Measurements from ENCODE around the gene CYFIP1. TPM values are rescaled to one million over a fixed set of nuclear protein-coding genes. Genes with fewer than 3 reads are reported as not detected.

The CYFIP1 gene
- total and polyA plus RNA-seq, 10 of the 15 experiments (the other 5 are each of a cell fraction or from before 2014, with no cell fraction given), result 3.5 to 46.2 (median 28.3) TPM

DNA sequence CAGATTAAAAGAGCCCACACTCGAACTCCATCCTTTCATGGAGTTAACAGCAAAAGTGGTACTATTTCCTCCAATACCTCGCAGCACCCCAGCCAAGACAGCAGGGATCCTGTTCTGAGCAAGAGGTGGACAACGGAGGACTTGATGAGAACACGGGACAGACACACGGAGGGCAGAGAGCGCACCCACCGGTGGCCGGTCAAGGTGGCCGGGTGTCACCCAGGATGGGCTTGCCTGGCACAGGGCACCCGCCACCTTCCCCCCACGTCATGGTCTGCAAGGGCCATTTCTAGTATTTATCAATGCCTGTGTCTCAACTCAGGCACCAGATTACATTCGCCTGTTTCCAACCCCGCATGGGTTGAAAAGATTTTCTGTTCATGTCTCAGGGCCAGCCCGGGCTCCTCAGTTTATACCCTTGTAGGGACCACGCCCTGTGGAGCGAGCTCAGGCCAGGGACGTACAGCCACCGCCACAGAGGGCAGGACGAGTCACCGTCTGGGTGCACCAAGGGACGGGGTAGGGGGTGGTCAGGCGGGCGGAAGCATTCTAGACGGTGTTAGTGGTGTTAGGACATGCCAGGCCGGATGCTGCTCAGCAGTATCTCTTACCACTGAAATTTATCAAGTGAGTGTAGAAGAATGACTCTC is 64.2 kb downstream of the CYFIP1 start:
- H4K20me1 ChIP-seq (ENCODE audit: control insufficient read depth, insufficient read depth), result no peaks in the 10 kb centered on the region
- H3K9me3 ChIP-seq (replicated peaks; ENCODE audit: control insufficient read depth, insufficient read depth, low read length), result no peaks in the 10 kb centered on the region
- TF ChIP-seq, protein P1, sequence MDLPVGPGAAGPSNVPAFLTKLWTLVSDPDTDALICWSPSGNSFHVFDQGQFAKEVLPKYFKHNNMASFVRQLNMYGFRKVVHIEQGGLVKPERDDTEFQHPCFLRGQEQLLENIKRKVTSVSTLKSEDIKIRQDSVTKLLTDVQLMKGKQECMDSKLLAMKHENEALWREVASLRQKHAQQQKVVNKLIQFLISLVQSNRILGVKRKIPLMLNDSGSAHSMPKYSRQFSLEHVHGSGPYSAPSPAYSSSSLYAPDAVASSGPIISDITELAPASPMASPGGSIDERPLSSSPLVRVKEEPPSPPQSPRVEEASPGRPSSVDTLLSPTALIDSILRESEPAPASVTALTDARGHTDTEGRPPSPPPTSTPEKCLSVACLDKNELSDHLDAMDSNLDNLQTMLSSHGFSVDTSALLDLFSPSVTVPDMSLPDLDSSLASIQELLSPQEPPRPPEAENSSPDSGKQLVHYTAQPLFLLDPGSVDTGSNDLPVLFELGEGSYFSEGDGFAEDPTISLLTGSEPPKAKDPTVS (IDR thresholded peaks at IDR 0.05; ENCODE audit: low read depth, low read length), result no peak
- no peak for TF ChIP-seq SMC3 (IDR thresholded peaks at IDR 0.05; ENCODE audit: borderline replicate concordance, low read length)
- TF ChIP-seq PML (IDR thresholded peaks at IDR 0.05; ENCODE audit: low read length), result no peak
- no peak for TF ChIP-seq KDM1A (IDR thresholded peaks at IDR 0.05; ENCODE audit: borderline replicate concordance)
- no peak for TF ChIP-seq TCF12 (IDR thresholded peaks at IDR 0.05; ENCODE audit: low read depth, low read length)
- no peak for TF ChIP-seq GATAD2B (conservative IDR thresholded peaks at IDR 0.05; ENCODE audit: low read depth)
- TF ChIP-seq, protein P2, sequence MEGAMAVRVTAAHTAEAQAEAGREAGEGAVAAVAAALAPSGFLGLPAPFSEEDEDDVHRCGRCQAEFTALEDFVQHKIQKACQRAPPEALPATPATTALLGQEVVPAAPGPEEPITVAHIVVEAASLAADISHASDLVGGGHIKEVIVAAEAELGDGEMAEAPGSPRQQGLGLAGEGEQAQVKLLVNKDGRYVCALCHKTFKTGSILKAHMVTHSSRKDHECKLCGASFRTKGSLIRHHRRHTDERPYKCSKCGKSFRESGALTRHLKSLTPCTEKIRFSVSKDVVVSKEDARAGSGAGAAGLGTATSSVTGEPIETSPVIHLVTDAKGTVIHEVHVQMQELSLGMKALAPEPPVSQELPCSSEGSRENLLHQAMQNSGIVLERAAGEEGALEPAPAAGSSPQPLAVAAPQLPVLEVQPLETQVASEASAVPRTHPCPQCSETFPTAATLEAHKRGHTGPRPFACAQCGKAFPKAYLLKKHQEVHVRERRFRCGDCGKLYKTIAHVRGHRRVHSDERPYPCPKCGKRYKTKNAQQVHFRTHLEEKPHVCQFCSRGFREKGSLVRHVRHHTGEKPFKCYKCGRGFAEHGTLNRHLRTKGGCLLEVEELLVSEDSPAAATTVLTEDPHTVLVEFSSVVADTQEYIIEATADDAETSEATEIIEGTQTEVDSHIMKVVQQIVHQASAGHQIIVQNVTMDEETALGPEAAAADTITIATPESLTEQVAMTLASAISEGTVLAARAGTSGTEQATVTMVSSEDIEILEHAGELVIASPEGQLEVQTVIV (IDR thresholded peaks at IDR 0.05; ENCODE audit: borderline replicate concordance, partially characterized antibody), result no peak
- no peak for TF ChIP-seq SREBF1 (IDR thresholded peaks at IDR 0.05; ENCODE audit: low read length)
- TF ChIP-seq TBL1XR1 (IDR thresholded peaks at IDR 0.05; ENCODE audit: low read depth, low read length), result no peak
- TF ChIP-seq ZNF24 (IDR thresholded peaks at IDR 0.05), result no peak
- no peak overlapping the region for H3K4me2 ChIP-seq (ENCODE audit: control insufficient read depth, insufficient read depth)
- H3K27me3 ChIP-seq (replicated peaks in 1 of 2; ENCODE audit: control insufficient read depth in 2 of 2, insufficient read depth in 2 of 2, low read length in 1 of 2), result no peaks in the 10 kb centered on the region
- FAIRE-seq, result no peak
- WGBS (ENCODE audit: insufficient coverage, insufficient replicate concordance, low lambda C conversion rate, missing lambda C conversion rate), result 95% methylated on average over 25 of the region's 25 CpGs
- in situ Hi-C loops (cut with MboI) (no loop called here), intact Hi-C loops (cut with micrococcal nuclease; ENCODE audit: unreplicated experiment) (no loop called here)
- DNase-seq (ENCODE audit: low read depth, low spot score), result no peak
- peaks cover 5 to 10% of the 10 kb centered on the region in 2 experiments; a peak in 3 of 4 replicates for H3K36me3 ChIP-seq (ENCODE audit: control insufficient read depth in 2 of 2, insufficient read depth in 2 of 2, low read length in 1 of 2)
- ATAC-seq, result no peak
- no peak overlapping the region for H3K9ac ChIP-seq (ENCODE audit: control insufficient read depth, insufficient read depth, low read length)
- ChIA-PET POLR2A (no interaction called here), SMC1A (ENCODE audit: uncharacterized antibody, unreplicated experiment) (no interaction called here), RAD21 (ENCODE audit: unreplicated experiment) (no interaction called here), CTCF (no interaction called here)
- BruUV-seq (replicated peaks), result no TSS peak
- no peak overlapping the region for H3K27ac ChIP-seq (ENCODE audit: control insufficient read depth, insufficient read depth)
- no peaks in the 10 kb centered on the region for H3K4me1 ChIP-seq (ENCODE audit: control insufficient read depth, insufficient read depth, low read length)
- H3K79me2 ChIP-seq (ENCODE audit: control insufficient read depth, insufficient read depth, low read length), result no peaks in the 10 kb centered on the region
- H2AFZ ChIP-seq (ENCODE audit: control insufficient read depth, low read depth, low read length), result no peak overlapping the region
- no peak overlapping the region for H3K4me3 ChIP-seq

Measured in GM12878 (cell line).